A673 (cell line): ENCODE measurements around the gene ATP10B. TPM values are rescaled to one million over a fixed set of nuclear protein-coding genes. Genes with fewer than 3 reads are reported as not detected.
"Not testable (repeated sequence)": the region's sequence is repeated elsewhere in the genome, so short reads cannot be mapped to it uniquely, and the experiment has no call there.

Experiments
- BruUV-seq: library from RNA; stranded (reverse); fragments of 400-500 nt; replicated peaks from 2 replicates; lab custom pipeline; 2021; lab: Mats Ljungman, UMichigan
- CTCF ChIA-PET: fragments of 300-600 bp; sonication (Branson Sonifier 250); formaldehyde crosslinking; loops from one replicate; lab custom pipeline; 2022; ENCODE audit warnings: antibody characterized with exemption; lab: Charles Lee
- POLR2A ChIA-PET: fragments of 300-600 bp; sonication (Branson Sonifier 250); formaldehyde crosslinking; loops from one replicate; lab custom pipeline; 2022; ENCODE audit warnings: antibody characterized with exemption; ENCODE audit not compliant: low non-redundant PET; lab: Charles Lee
- DNase-seq: peaks from one replicate; pipeline ENCODE4 v3.0.0-alpha.2; 2015; ENCODE audit warnings: low spot score
- H3K27ac ChIP-seq: fragments of 200-600 bp; sonication (generic); 2 replicates; pipeline ENCODE4 v1.5.1; 2016; ENCODE audit warnings: mixed run types, low read depth, mild to moderate bottlenecking, mixed read lengths, antibody characterized with exemption, low read length; ENCODE audit not compliant: poor library complexity, severe bottlenecking
- H3K27me3 ChIP-seq: fragments of 200-600 bp; sonication (generic); replicated peaks from 2 replicates; pipeline ENCODE4 v1.6.1; 2017; ENCODE audit warnings: mixed run types, low read depth, mild to moderate bottlenecking, mixed read lengths, antibody characterized with exemption, low read length; ENCODE audit not compliant: insufficient read depth, poor library complexity
- H3K36me3 ChIP-seq: fragments of 200-600 bp; sonication (generic); 2 replicates; pipeline ENCODE4 v1.6.1; 2016; ENCODE audit warnings: mixed run types, mild to moderate bottlenecking, mixed read lengths, antibody characterized with exemption, low read length; ENCODE audit not compliant: insufficient read depth, poor library complexity, severe bottlenecking
- H3K4me1 ChIP-seq: fragments of 200-600 bp; sonication (generic); 2 replicates; pipeline ENCODE4 v1.6.1; 2017; ENCODE audit warnings: mixed run types, mild to moderate bottlenecking, mixed read lengths, antibody characterized with exemption, low read length; ENCODE audit not compliant: insufficient read depth, poor library complexity, severe bottlenecking
- H3K4me3 ChIP-seq: fragments of 200-600 bp; sonication (generic); 2 replicates; pipeline ENCODE4 v1.5.1; 2016; ENCODE audit warnings: low read depth, mixed run types, mild to moderate bottlenecking, mixed read lengths, low read length; ENCODE audit not compliant: poor library complexity, severe bottlenecking
- H3K9me3 ChIP-seq: fragments of 200-600 bp; sonication (generic); 2 replicates; pipeline ENCODE4 v1.6.1; 2016; ENCODE audit warnings: mixed run types, low read depth, mild to moderate bottlenecking, mixed read lengths, antibody characterized with exemption, low read length; ENCODE audit not compliant: poor library complexity, severe bottlenecking
- EZH2 ChIP-seq: fragments of 200-600 bp; sonication (generic); IDR thresholded peaks from 2 replicates; pipeline ENCODE4 v1.6.1; 2017; ENCODE audit warnings: borderline replicate concordance, low read depth, mild to moderate bottlenecking, mixed read lengths, antibody characterized with exemption, low read length; ENCODE audit not compliant: poor library complexity, severe bottlenecking
- intact Hi-C: fragments of 100-400 bp; cut with micrococcal nuclease; formaldehyde crosslinking; loops from one replicate; pipeline ENCODE4 v1.10.0; 2022; ENCODE audit not compliant: unreplicated experiment
- total RNA-seq: library from RNA; stranded (reverse); gene quantifications from 2 replicates; pipeline ENCODE4 v1.2.3, GENCODE V29; 2021
- TF ChIP-seq, protein P1 (sequence below): fragments of 300-800, 200-600 bp; sonication (generic); conservative IDR thresholded peaks from 2 replicates; pipeline ENCODE4 v1.5.1; 2017; ENCODE audit warnings: low read depth, mild to moderate bottlenecking, antibody characterized with exemption, low read length, moderate library complexity, mixed read lengths

ATP10B gene
- total RNA-seq, 1 experiment from 2014 or later: not detected

DNA sequence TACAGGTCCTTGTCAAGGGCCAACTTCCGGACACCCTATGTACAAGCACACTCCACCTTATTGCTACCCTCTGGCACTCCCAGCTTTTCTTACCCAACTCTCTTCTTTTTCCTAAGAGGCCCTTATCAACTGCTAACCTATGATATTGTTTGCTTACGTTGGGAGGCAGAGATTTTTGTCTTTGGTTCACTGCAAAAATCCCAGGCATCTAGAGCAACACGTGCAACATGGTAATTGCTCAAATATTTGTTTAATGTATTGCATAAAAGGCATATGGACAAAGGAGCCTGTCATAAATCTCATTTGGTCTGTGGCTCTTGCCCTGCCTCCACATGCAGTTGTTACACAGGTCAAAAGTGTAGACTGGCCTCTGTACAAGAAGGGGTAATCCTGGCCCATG, 35.8 kb upstream of the ATP10B start:
- peaks cover 19% of the 10 kb centered on the region for H3K27me3 ChIP-seq

DNA sequence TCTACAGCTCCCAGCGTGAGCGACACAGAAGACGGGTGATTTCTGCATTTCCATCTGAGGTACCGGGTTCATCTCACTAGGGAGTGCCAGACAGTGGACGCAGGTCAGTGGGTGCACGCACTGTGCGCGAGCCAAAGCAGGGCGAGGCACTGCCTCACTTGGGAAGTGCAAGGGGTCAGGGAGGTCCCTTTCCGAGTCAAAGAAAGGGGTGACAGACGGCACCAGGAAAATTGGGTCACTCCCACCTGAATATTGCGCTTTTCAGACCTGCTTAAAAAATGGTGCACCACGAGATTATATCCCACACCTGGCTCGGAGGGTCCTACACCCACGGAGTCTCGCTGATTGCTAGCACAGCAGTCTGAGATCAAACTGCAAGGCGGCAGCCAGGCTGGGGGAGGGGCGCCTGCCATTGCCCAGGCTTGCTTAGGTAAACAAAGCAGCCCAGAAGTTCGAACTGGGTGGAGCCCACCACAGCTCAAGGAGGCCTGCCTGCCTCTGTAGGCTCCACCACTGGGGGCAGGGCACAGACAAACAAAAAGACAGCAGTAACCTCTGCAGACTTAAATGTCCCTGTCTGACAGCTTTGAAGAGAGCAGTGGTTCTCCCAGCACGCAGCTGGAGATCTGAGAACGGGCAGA, 21.7 kb upstream of the ATP10B start:
- H3K4me1 ChIP-seq, H3K27me3 ChIP-seq, H3K4me3 ChIP-seq, BruUV-seq, intact Hi-C loops, DNase-seq, POLR2A ChIA-PET, H3K9me3 ChIP-seq, H3K27ac ChIP-seq, H3K36me3 ChIP-seq, CTCF ChIA-PET: not testable (repeated sequence)

More for the DNA sequence above, 35.8 kb upstream of the ATP10B start:
- no peak overlapping the region for H3K4me3 ChIP-seq
- intact Hi-C loops: no loop called here
- ChIA-PET POLR2A (no interaction called here), CTCF (no interaction called here)
- H3K9me3 ChIP-seq: no peaks in the 10 kb centered on the region
- no peak overlapping the region for H3K27ac ChIP-seq
- no peak for DNase-seq
- BruUV-seq: no TSS peak
- H3K4me1 ChIP-seq: no peaks in the 10 kb centered on the region
- no peaks in the 10 kb centered on the region for H3K36me3 ChIP-seq
- TF ChIP-seq, protein P1, sequence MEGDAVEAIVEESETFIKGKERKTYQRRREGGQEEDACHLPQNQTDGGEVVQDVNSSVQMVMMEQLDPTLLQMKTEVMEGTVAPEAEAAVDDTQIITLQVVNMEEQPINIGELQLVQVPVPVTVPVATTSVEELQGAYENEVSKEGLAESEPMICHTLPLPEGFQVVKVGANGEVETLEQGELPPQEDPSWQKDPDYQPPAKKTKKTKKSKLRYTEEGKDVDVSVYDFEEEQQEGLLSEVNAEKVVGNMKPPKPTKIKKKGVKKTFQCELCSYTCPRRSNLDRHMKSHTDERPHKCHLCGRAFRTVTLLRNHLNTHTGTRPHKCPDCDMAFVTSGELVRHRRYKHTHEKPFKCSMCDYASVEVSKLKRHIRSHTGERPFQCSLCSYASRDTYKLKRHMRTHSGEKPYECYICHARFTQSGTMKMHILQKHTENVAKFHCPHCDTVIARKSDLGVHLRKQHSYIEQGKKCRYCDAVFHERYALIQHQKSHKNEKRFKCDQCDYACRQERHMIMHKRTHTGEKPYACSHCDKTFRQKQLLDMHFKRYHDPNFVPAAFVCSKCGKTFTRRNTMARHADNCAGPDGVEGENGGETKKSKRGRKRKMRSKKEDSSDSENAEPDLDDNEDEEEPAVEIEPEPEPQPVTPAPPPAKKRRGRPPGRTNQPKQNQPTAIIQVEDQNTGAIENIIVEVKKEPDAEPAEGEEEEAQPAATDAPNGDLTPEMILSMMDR: no peak
- TF ChIP-seq EZH2: no peak

DNA sequence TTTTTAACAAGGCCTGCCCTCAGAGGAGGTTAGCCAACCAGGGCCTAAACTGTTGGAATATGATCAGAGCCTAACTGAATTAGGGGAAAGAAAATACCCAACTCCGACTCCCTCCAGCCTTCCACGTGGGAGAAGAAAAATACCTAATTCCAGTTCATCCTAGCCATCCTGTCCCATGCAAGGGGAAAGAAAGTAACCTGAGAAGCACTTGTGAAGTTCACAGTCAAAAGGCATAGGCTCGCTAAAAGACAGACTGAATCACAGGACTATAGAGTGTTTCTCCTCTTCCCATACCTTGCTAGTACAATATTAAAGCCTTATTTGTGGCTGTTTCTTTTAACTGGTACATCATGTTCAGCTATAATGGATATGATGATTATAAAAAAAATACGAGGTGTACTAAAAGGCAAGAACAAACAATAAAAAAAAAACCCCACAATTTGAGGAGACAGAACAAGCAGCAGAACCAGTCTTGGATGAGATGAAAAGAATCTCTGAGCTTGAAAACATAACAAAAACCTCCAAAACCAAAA, 18.0 kb upstream of the ATP10B start:
- intact Hi-C loops: no loop called here
- Histone ChIP-seq H3K27me3 (no peaks in the 10 kb centered on the region), H3K4me1 (no peaks in the 10 kb centered on the region), H3K9me3 (no peaks in the 10 kb centered on the region), H3K4me3 (no peak overlapping the region), H3K36me3 (no peaks in the 10 kb centered on the region), H3K27ac (no peak overlapping the region)
- no TSS peak for BruUV-seq
- no peak for TF ChIP-seq EZH2
- TF ChIP-seq, protein P1: no peak
- no peak for DNase-seq
- ChIA-PET CTCF (no interaction called here), POLR2A (no interaction called here)

- BruUV-seq: no TSS peak
- H3K27me3 ChIP-seq: no peaks in the 10 kb centered on the region
- TF ChIP-seq EZH2: no peak
- TF ChIP-seq, protein P1: no peak
- no peaks in the 10 kb centered on the region for H3K36me3 ChIP-seq
- CTCF ChIA-PET: no interaction called here
- POLR2A ChIA-PET: no interaction called here
- intact Hi-C loops: no loop called here
- no peaks in the 10 kb centered on the region for H3K9me3 ChIP-seq
- no peak overlapping the region for H3K4me3 ChIP-seq
- no peak overlapping the region for H3K27ac ChIP-seq
- H3K4me1 ChIP-seq: no peaks in the 10 kb centered on the region
- DNase-seq: no peak
Observed at GRCh38 chr5:160867976-160868375, 16.0 kb upstream of the ATP10B start.
